SU-DHL-6 (cell line): ENCODE measurements around the gene SURF4.

Experiments used
- EZH2phosphoT487 ChIP-seq: fragments of 200-600 bp; sonication (generic), shearing (Covaris generic); conservative IDR thresholded peaks from 2 replicates; pipeline ENCODE4 v1.6.1; 2018; ENCODE audit warnings: mild to moderate bottlenecking, antibody characterized with exemption, low read length, moderate library complexity, mixed read lengths
- TF ChIP-seq, protein P1 (sequence below): fragments of 200-600 bp; sonication (generic); IDR thresholded peaks from one replicate; pipeline ENCODE4 v1.5.1; 2017; ENCODE audit warnings: antibody characterized with exemption, mild to moderate bottlenecking, low read length, moderate library complexity; ENCODE audit not compliant: insufficient read depth, poor library complexity, severe bottlenecking

GRCh38 chr9:133352635-133353340 lies 23.1 kb downstream of the SURF4 start:
- TF ChIP-seq, protein P1, sequence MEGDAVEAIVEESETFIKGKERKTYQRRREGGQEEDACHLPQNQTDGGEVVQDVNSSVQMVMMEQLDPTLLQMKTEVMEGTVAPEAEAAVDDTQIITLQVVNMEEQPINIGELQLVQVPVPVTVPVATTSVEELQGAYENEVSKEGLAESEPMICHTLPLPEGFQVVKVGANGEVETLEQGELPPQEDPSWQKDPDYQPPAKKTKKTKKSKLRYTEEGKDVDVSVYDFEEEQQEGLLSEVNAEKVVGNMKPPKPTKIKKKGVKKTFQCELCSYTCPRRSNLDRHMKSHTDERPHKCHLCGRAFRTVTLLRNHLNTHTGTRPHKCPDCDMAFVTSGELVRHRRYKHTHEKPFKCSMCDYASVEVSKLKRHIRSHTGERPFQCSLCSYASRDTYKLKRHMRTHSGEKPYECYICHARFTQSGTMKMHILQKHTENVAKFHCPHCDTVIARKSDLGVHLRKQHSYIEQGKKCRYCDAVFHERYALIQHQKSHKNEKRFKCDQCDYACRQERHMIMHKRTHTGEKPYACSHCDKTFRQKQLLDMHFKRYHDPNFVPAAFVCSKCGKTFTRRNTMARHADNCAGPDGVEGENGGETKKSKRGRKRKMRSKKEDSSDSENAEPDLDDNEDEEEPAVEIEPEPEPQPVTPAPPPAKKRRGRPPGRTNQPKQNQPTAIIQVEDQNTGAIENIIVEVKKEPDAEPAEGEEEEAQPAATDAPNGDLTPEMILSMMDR = no peak
- TF ChIP-seq EZH2phosphoT487 = no peak
